Caco-2 (cell line): Measurements from ENCODE around the gene ATP8A2. TPM values are rescaled to one million over a fixed set of nuclear protein-coding genes. Genes with fewer than 3 reads are reported as not detected.

Experiments used
- BruUV-seq: library from RNA; stranded (reverse); fragments of 400-500 nt; replicated peaks from 2 replicates; lab custom pipeline; 2021; lab: Mats Ljungman, UMichigan
- CTCF ChIA-PET: fragments of 300-600 bp; sonication (Branson Sonifier 250); formaldehyde crosslinking; loops from one replicate; lab custom pipeline; 2022; ENCODE audit warnings: antibody characterized with exemption; lab: Charles Lee
- POLR2A ChIA-PET: fragments of 300-600 bp; sonication (Branson Sonifier 250); formaldehyde crosslinking; loops from one replicate; lab custom pipeline; 2022; ENCODE audit warnings: antibody characterized with exemption; lab: Charles Lee
- DNase-seq, 2 experiments: peaks; one replicate each; pipeline versions ENCODE4 v3.0.0 to v3.0.0-alpha.2; 2020 to 2022
- H3K27me3 ChIP-seq: replicated peaks from 2 replicates; pipeline ENCODE4 v1.6.0; 2011; ENCODE audit warnings: low read length; ENCODE audit not compliant: control insufficient read depth, insufficient read depth
- H3K36me3 ChIP-seq: 2 replicates; pipeline ENCODE4 v1.5.1; 2011; ENCODE audit warnings: low read length; ENCODE audit not compliant: control insufficient read depth, insufficient read depth
- H3K4me1 ChIP-seq: fragments of 250-450 bp; sonication (Bioruptor Pico); 2 replicates; pipeline ENCODE4 v1.5.1; 2020; ENCODE audit warnings: mild to moderate bottlenecking
- H3K4me3 ChIP-seq: 2 replicates; pipeline ENCODE4 v1.5.1; 2011; ENCODE audit warnings: low read depth, mild to moderate bottlenecking, control low read depth, low read length
- H3K9me3 ChIP-seq: fragments of 250-450 bp; sonication (Bioruptor Pico); 2 replicates; pipeline ENCODE4 v1.5.1; 2020; ENCODE audit warnings: mild to moderate bottlenecking, moderate library complexity
- H3K27ac Mint-ChIP-seq: one replicate; pipeline ENCODE4 v1.8.0; 2022; ENCODE audit warnings: mixed read lengths; ENCODE audit not compliant: unreplicated experiment
- H3K27me3 Mint-ChIP-seq: one replicate; pipeline ENCODE4 v1.8.0; 2022; ENCODE audit warnings: mixed read lengths; ENCODE audit not compliant: insufficient read depth, unreplicated experiment
- H3K36me3 Mint-ChIP-seq: one replicate; pipeline ENCODE4 v1.8.0; 2022; ENCODE audit warnings: mild to moderate bottlenecking, mixed read lengths; ENCODE audit not compliant: insufficient read depth, unreplicated experiment
- H3K4me1 Mint-ChIP-seq: one replicate; pipeline ENCODE4 v1.8.0; 2022; ENCODE audit warnings: low read depth, mixed read lengths; ENCODE audit not compliant: unreplicated experiment
- H3K4me3 Mint-ChIP-seq: one replicate; pipeline ENCODE4 v1.8.0; 2022; ENCODE audit warnings: mild to moderate bottlenecking, moderate library complexity, mixed read lengths; ENCODE audit not compliant: unreplicated experiment
- H3K9me3 Mint-ChIP-seq: one replicate; pipeline ENCODE4 v1.8.0; 2022; ENCODE audit warnings: mixed read lengths; ENCODE audit not compliant: unreplicated experiment
- intact Hi-C: fragments of 100-400 bp; cut with micrococcal nuclease; formaldehyde crosslinking; loops from one replicate; pipeline ENCODE4 v1.10.0; 2022; ENCODE audit not compliant: unreplicated experiment
- total RNA-seq: library from RNA; stranded (reverse); gene quantifications from 2 replicates; pipeline ENCODE4 v1.2.3, GENCODE V29; 2022
- TF ChIP-seq, protein P1 (sequence below), 2 experiments: fragments of 200-600 bp in 1 of 2; IDR thresholded peaks; 1 replicate in 1 of 2; 2 replicates in 1 of 2; pipeline versions ENCODE4 v1.5.1 to v1.8.0; 2011 to 2022; ENCODE audit warnings: antibody characterized with exemption in 1 of 2, control low read depth in 1 of 2, inconsistent platforms in 1 of 2, low read depth in 1 of 2, low read length in 1 of 2, mild to moderate bottlenecking in 1 of 2, moderate library complexity in 1 of 2; ENCODE audit not compliant: insufficient read depth in 1 of 2, severe bottlenecking in 1 of 2, unreplicated experiment in 1 of 2

The ATP8A2 gene
- total RNA-seq, 1 experiment from 2014 or later = 0.05 TPM

DNA sequence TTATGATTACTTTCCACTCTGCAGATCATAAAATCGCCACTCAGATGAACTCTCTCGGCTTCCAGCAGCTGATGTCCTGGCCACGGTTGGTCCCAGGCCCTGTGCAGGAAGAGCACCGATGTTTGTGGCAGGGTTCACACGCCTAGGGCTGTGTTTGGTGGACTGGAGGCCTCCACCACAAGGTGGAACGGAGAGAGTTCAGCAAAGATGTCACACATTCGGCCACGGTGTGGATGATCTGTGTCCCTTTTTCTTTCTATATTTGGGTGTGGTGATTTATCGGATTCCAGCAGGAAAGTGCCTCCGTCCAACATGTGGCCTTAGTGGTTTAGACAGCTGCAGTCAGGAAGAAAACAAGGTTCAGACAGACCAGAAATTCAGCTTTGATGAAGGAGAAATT lies 680.6 kb downstream of the ATP8A2 start:
- ChIA-PET CTCF (interaction anchor here (0.9 kb wide), 1 partner anchor 10 kb away, joined by 3 read pairs; no protein-coding TSS in a partner anchor), POLR2A (no interaction called here)
- no peaks in the 10 kb centered on the region for H3K4me1 Mint-ChIP-seq
- H3K4me3 Mint-ChIP-seq = no peak overlapping the region
- Histone ChIP-seq H3K4me1 (no peaks in the 10 kb centered on the region), H3K36me3 (no peaks in the 10 kb centered on the region), H3K9me3 (no peaks in the 10 kb centered on the region), H3K4me3 (no peak overlapping the region), H3K27me3 (no peaks in the 10 kb centered on the region)
- peaks cover 2% of the 10 kb centered on the region for H3K27me3 Mint-ChIP-seq
- no peaks in the 10 kb centered on the region for H3K9me3 Mint-ChIP-seq
- TF ChIP-seq, protein P1, sequence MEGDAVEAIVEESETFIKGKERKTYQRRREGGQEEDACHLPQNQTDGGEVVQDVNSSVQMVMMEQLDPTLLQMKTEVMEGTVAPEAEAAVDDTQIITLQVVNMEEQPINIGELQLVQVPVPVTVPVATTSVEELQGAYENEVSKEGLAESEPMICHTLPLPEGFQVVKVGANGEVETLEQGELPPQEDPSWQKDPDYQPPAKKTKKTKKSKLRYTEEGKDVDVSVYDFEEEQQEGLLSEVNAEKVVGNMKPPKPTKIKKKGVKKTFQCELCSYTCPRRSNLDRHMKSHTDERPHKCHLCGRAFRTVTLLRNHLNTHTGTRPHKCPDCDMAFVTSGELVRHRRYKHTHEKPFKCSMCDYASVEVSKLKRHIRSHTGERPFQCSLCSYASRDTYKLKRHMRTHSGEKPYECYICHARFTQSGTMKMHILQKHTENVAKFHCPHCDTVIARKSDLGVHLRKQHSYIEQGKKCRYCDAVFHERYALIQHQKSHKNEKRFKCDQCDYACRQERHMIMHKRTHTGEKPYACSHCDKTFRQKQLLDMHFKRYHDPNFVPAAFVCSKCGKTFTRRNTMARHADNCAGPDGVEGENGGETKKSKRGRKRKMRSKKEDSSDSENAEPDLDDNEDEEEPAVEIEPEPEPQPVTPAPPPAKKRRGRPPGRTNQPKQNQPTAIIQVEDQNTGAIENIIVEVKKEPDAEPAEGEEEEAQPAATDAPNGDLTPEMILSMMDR (IDR thresholded peaks at IDR 0.05; ENCODE audit: insufficient read depth in 1 of 2, low read depth in 1 of 2, low read length in 1 of 2, severe bottlenecking in 1 of 2, unreplicated experiment in 1 of 2) = no peak
- intact Hi-C loops = no loop called here
- no TSS peak for BruUV-seq
- H3K36me3 Mint-ChIP-seq = no peaks in the 10 kb centered on the region
- no peak for DNase-seq
- H3K27ac Mint-ChIP-seq = no peak overlapping the region

DNA sequence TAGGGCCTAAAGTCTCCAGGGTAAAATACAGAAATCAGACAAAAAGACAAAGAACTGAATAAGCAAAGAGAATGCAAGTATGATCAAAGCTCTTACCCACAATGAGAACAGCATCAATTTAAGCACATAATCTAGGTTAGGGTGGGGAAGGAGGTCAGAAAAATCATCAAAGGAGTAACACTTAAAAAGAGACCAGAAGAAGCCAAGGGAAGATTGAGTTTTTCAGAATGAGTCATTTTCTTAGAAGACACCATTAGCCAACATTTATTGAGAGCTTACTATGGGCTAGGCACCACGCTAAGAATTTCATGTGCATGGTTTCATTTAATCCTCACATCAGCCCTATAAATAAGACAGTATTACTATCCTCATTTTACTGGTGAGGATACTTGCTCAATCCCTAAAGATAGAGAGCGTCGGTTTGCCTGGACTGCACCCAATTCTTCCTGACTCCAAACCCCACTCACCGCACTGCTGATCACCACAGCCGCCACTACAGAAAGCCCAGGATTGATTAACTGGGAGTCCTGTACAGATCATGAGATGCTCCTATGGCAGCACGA lies 681.7 kb downstream of the ATP8A2 start:
- H3K27ac Mint-ChIP-seq = no peak overlapping the region
- H3K9me3 Mint-ChIP-seq = no peaks in the 10 kb centered on the region
- CTCF ChIA-PET = no interaction called here
- Histone ChIP-seq H3K36me3 (no peaks in the 10 kb centered on the region), H3K27me3 (no peaks in the 10 kb centered on the region), H3K9me3 (no peaks in the 10 kb centered on the region), H3K4me1 (no peaks in the 10 kb centered on the region), H3K4me3 (no peak overlapping the region)
- POLR2A ChIA-PET = no interaction called here
- no TSS peak for BruUV-seq
- TF ChIP-seq, protein P1 (IDR thresholded peaks at IDR 0.05; ENCODE audit: insufficient read depth in 1 of 2, low read depth in 1 of 2, low read length in 1 of 2, severe bottlenecking in 1 of 2, unreplicated experiment in 1 of 2) = no peak
- H3K36me3 Mint-ChIP-seq = no peaks in the 10 kb centered on the region
- H3K4me3 Mint-ChIP-seq = no peak overlapping the region
- no peaks in the 10 kb centered on the region for H3K4me1 Mint-ChIP-seq
- DNase-seq = no peak
- intact Hi-C loops = no loop called here
- H3K27me3 Mint-ChIP-seq = peaks cover 2% of the 10 kb centered on the region

DNA sequence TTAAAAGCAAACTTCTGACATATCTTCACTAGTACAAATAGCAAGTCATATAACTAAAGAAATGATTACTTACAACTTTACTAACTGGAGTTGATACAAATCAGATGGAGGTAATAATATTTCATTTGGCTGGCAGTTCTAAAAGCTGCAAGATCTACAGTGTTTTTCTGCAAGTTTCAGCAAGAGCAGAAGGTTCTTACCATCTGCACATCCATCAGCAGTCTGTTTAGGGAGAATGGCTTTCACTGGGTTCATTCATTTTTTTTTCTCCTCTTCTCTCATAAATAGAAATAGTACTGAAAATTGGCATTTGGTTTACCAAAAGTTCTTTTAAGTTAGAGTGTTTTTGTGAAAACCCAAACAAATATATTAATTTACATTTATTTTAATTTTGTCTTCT lies 683.1 kb downstream of the ATP8A2 start:
- Mint-ChIP-seq H3K4me3 (no peak overlapping the region), H3K27me3 (peaks cover 5% of the 10 kb centered on the region), H3K27ac (no peak overlapping the region), H3K4me1 (no peaks in the 10 kb centered on the region), H3K36me3 (no peaks in the 10 kb centered on the region), H3K9me3 (no peaks in the 10 kb centered on the region)
- intact Hi-C loops = no loop called here
- CTCF ChIA-PET = no interaction called here
- Histone ChIP-seq H3K4me3 (no peak overlapping the region), H3K36me3 (no peaks in the 10 kb centered on the region), H3K9me3 (no peaks in the 10 kb centered on the region), H3K4me1 (no peaks in the 10 kb centered on the region), H3K27me3 (no peaks in the 10 kb centered on the region)
- TF ChIP-seq, protein P1 (IDR thresholded peaks at IDR 0.05; ENCODE audit: insufficient read depth in 1 of 2, low read depth in 1 of 2, low read length in 1 of 2, severe bottlenecking in 1 of 2, unreplicated experiment in 1 of 2) = no peak
- POLR2A ChIA-PET = no interaction called here
- no TSS peak for BruUV-seq
- DNase-seq = no peak
